ENCODE measurements around the gene DDX56. TPM values are rescaled to one million over a fixed set of nuclear protein-coding genes. Genes with fewer than 3 reads are reported as not detected.
A peak's percentile ranks its signal among the peaks of the same experiment; 100 is the strongest.

DDX56 gene
- total RNA-seq, 1 experiment from 2014 or later = 154 TPM

DNA sequence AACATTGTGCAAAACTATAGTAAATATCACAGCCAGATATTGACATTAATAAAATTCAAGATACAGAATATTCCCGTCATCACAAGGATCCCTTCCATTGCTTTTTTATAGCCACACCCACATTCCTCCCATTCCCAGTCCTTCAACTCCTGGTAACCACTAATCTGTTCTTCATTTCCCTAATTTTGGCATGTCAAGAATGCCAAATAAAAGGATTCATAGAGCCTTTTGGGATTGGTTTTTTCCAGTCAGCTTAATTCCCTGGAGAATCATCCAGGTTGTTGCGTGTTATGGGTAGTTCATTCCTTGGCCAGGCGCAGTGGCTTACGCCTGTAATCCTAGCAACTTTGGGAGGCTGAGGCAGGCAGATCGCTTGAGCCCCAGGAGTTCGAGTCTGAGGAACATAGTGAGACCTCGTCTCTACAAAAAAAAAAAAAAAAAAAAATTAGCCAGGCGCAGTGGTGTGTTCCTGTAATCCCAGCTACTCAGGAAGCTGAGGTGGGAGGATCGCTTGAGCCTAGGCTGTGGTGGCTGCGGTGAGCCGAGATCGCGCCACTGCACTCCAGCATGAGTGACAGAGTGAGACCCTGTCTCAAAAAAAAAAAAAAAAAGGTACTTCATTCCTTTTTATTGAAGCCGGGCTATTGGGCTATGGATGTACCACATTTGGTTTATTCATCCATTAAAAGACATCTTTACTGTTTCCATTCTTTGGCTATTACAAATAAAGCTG lies 35.4 kb upstream of the DDX56 start:
- Histone ChIP-seq H3K9me3 (no peaks in the 10 kb centered on the region), H3K27me3 (replicated peaks; ENCODE audit: control insufficient read depth, insufficient read depth, low read length) (no peaks in the 10 kb centered on the region), H3K4me3 (ENCODE audit: low read depth, low read length) (no peak overlapping the region), H3K4me1 (peaks cover 16% of the 10 kb centered on the region), H3K36me3 (ENCODE audit: control insufficient read depth, insufficient read depth, low read length) (no peaks in the 10 kb centered on the region)
- peak overlapping the region; percentile 97 for H3K27ac Mint-ChIP-seq (ENCODE audit: unreplicated experiment)
- peak overlapping the region; percentile 63 for H3K4me3 Mint-ChIP-seq (ENCODE audit: unreplicated experiment)
- no peaks in the 10 kb centered on the region for H3K27me3 Mint-ChIP-seq (ENCODE audit: insufficient read depth, unreplicated experiment)
- no TSS peak for BruUV-seq (replicated peaks)
- TF ChIP-seq, protein P1, sequence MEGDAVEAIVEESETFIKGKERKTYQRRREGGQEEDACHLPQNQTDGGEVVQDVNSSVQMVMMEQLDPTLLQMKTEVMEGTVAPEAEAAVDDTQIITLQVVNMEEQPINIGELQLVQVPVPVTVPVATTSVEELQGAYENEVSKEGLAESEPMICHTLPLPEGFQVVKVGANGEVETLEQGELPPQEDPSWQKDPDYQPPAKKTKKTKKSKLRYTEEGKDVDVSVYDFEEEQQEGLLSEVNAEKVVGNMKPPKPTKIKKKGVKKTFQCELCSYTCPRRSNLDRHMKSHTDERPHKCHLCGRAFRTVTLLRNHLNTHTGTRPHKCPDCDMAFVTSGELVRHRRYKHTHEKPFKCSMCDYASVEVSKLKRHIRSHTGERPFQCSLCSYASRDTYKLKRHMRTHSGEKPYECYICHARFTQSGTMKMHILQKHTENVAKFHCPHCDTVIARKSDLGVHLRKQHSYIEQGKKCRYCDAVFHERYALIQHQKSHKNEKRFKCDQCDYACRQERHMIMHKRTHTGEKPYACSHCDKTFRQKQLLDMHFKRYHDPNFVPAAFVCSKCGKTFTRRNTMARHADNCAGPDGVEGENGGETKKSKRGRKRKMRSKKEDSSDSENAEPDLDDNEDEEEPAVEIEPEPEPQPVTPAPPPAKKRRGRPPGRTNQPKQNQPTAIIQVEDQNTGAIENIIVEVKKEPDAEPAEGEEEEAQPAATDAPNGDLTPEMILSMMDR (IDR thresholded peaks at IDR 0.05; ENCODE audit: insufficient read depth in 1 of 2, low read depth in 1 of 2, low read length in 1 of 2, severe bottlenecking in 1 of 2, unreplicated experiment in 1 of 2) = no peak
- POLR2A ChIA-PET = interaction anchor here (0.7 kb wide), 1 partner anchor 330 kb away, joined by 3 read pairs; no protein-coding TSS in a partner anchor
- intact Hi-C loops (cut with micrococcal nuclease; ENCODE audit: unreplicated experiment) = loop anchor here (5.0 kb wide), 1 partner anchor 188 kb away; the partner anchor contains the start of gene PPIA
- peaks cover 35% of the 10 kb centered on the region for H3K36me3 Mint-ChIP-seq (ENCODE audit: insufficient read depth, unreplicated experiment)
- DNase-seq = no peak
- CTCF ChIA-PET = no interaction called here
- no peaks in the 10 kb centered on the region for H3K9me3 Mint-ChIP-seq (ENCODE audit: unreplicated experiment)
- peaks cover 23% of the 10 kb centered on the region for H3K4me1 Mint-ChIP-seq (ENCODE audit: low read depth, unreplicated experiment)

DNA sequence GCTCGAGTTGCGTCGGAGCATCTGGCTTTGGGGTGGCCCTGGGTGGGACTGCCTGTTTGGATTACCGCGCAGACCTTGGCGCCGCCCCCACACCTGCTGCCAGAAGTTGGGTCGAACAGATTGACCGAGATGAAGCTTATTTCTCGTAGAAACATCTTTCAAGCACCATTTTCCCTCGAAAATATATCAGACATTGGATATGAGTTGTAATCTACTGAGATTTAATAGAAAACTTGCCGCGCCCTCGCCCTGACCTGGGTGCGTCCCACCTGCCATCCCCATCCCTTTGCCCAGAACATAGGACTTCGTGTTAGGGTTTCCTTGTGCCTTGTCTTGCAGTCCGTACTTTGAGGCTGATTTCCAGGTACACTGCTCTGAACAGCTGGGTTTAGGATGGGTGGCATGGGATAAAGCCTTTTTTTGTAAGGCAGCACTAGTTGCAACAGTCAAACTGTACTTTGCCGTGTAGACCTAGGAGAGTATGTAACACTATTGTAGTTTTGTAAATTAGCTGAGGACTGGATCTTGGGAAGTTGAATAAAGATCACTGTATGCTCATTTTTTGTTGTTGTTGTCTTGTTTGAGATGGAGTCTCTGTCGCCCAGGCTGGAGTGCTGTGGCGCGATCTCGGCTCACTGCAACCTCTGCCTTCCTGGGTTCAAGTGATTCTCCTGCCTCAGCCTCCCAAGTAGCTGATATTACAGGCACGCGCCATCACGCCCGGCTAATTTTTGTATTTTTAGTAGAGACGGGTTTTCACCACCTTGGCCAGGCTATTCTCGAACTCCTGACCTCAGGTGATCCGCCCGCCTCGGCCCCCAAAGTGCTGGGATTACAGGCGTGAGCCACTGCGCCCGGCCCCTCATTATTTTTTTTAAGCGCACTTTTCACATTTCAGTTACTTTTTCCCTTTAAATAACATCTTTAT lies 33.7 kb upstream of the DDX56 start:
- H3K4me3 ChIP-seq (ENCODE audit: low read depth, low read length) = peak overlapping the region; percentile 76
- BruUV-seq (replicated peaks) = TSS peak; percentile 75
- CTCF ChIA-PET = interaction anchor here (0.6 to 0.8 kb wide), 2 partner anchors 26 to 222 kb away, joined by 3 read pairs; no protein-coding TSS in a partner anchor
- no peaks in the 10 kb centered on the region for H3K9me3 ChIP-seq
- TF ChIP-seq, protein P1 (IDR thresholded peaks at IDR 0.05; ENCODE audit: insufficient read depth in 1 of 2, low read depth in 1 of 2, low read length in 1 of 2, severe bottlenecking in 1 of 2, unreplicated experiment in 1 of 2) = no peak
- peaks cover 34% of the 10 kb centered on the region for H3K36me3 Mint-ChIP-seq (ENCODE audit: insufficient read depth, unreplicated experiment)
- H3K4me1 ChIP-seq = peaks cover 16% of the 10 kb centered on the region
- peaks cover 22% of the 10 kb centered on the region for H3K4me1 Mint-ChIP-seq (ENCODE audit: low read depth, unreplicated experiment)
- no peak for DNase-seq
- H3K27me3 Mint-ChIP-seq (ENCODE audit: insufficient read depth, unreplicated experiment) = no peaks in the 10 kb centered on the region
- peak overlapping the region; percentile 97 for H3K27ac Mint-ChIP-seq (ENCODE audit: unreplicated experiment)
- POLR2A ChIA-PET = interaction anchor here (0.6 to 2.7 kb wide), 9 partner anchors 10 to 379 kb away, joined by 3 to 21 read pairs (median 4); partner anchors contain the start of genes DDX56, PPIA, PURB and TMED4
- H3K9me3 Mint-ChIP-seq (ENCODE audit: unreplicated experiment) = no peaks in the 10 kb centered on the region
- intact Hi-C loops (cut with micrococcal nuclease; ENCODE audit: unreplicated experiment) = loop anchor here (1.0 to 5.0 kb wide), 2 partner anchors 11 to 190 kb away; partner anchors contain the start of gene PPIA
- H3K27me3 ChIP-seq (replicated peaks; ENCODE audit: control insufficient read depth, insufficient read depth, low read length) = no peaks in the 10 kb centered on the region
- no peaks in the 10 kb centered on the region for H3K36me3 ChIP-seq (ENCODE audit: control insufficient read depth, insufficient read depth, low read length)
- H3K4me3 Mint-ChIP-seq (ENCODE audit: unreplicated experiment) = peak overlapping the region; percentile 91
